ENCODE results near the gene AKAP13. TPM values are rescaled to one million over a fixed set of nuclear protein-coding genes. Genes with fewer than 3 reads are reported as not detected.

AKAP13 gene
- total and polyA plus RNA-seq, 2 of the 8 experiments (the other 6 are each of a cell fraction or from before 2014, with no cell fraction given): 14.0 to 46.2 TPM

DNA sequence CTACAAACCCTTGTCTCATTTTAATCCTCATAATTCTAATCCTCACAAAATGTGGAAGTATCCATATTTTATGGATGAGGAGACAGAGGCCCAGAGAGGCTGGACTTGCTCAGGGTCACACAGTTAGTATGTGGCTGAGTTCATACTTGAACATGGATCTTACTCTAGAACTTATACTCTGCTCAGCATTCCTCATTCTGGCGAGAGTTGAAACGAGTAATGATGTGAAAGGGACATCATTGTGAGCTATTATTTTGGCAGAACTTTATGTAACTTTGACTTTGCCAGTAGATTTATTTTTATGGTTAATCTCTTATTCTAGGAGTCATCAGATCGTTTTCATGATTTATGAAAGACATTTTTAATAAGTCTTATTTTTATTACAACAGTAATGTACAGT, 17.5 kb downstream of the AKAP13 start (continued):
- TF ChIP-seq RAD21 (IDR thresholded peaks at IDR 0.05 in 1 of 2, conservative IDR thresholded peaks at IDR 0.05 in 1 of 2; ENCODE audit: low read depth in 2 of 2, low read length in 2 of 2) (no peak), PHF8 (conservative IDR thresholded peaks at IDR 0.05; ENCODE audit: low read depth, low read length) (no peak)

Measured in H1 (cell line).